ENCODE measurements around the gene ZNF610.

The ZNF610 gene

GRCh38 chr19:52343548-52343947 lies 7.5 kb downstream of the ZNF610 start:
- no peaks in the 10 kb centered on the region for H3K36me3 ChIP-seq (replicated peaks; ENCODE audit: low read depth, low read length)
- no peak overlapping the region for H3K9ac ChIP-seq (ENCODE audit: low read length)
- H3K27ac ChIP-seq (ENCODE audit: low read length), result no peak overlapping the region

DNA sequence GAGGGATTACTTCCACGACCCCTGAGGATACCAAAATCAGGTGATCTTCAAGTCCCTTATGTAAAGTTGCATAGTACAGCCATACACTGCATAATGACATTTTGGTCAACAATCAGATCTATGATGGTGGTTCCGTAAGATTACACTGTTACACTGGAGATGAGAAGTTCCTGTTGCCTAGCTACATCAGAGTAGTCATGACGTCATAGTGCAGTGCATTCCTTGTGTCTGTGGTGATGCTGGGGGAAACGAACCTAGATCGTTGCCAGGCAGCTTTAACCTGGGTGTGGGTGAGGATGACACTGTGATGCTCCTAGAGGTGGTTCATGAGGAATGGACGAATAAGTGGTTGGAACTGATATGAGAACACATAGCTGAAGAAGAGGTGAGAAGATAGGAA lies 9.1 kb downstream of the ZNF610 start:
- no peaks in the 10 kb centered on the region for H3K36me3 ChIP-seq (replicated peaks; ENCODE audit: low read depth, low read length)
- no peak overlapping the region for H3K9ac ChIP-seq (ENCODE audit: low read length)
- no peaks in the 10 kb centered on the region; the same call in 1 of the 2 replicates for H3K9me3 ChIP-seq (ENCODE audit: insufficient read depth, low read length)
- H3K27me3 ChIP-seq (ENCODE audit: low read depth, low read length), result no peaks in the 10 kb centered on the region
- H2AFZ ChIP-seq (ENCODE audit: low read depth, low read length), result no peak overlapping the region
- no peak overlapping the region for H3K4me3 ChIP-seq (ENCODE audit: low read length)
- H4K20me1 ChIP-seq (ENCODE audit: insufficient read depth, low read length), result no peaks in the 10 kb centered on the region
- no peaks in the 10 kb centered on the region for H3K79me2 ChIP-seq (ENCODE audit: low read length)
- H3K4me1 ChIP-seq (ENCODE audit: low read length), result no peaks in the 10 kb centered on the region
- H3K27ac ChIP-seq (ENCODE audit: low read length), result no peak overlapping the region
- TF ChIP-seq EZH2phosphoT487 (IDR thresholded peaks at IDR 0.05; ENCODE audit: low read depth), result no peak
- TF ChIP-seq CTCF (IDR thresholded peaks at IDR 0.05; ENCODE audit: low read depth, low read length), result no peak
- H3K4me2 ChIP-seq (ENCODE audit: low read length), result no peak overlapping the region

More at GRCh38 chr19:52343548-52343947, 7.5 kb downstream of the ZNF610 start:
- TF ChIP-seq EZH2phosphoT487 (IDR thresholded peaks at IDR 0.05; ENCODE audit: low read depth) (no peak), CTCF (IDR thresholded peaks at IDR 0.05; ENCODE audit: low read depth, low read length) (peak; percentile 57)
- Histone ChIP-seq H3K4me2 (ENCODE audit: low read length) (no peak overlapping the region), H4K20me1 (ENCODE audit: insufficient read depth, low read length) (no peaks in the 10 kb centered on the region), H3K79me2 (ENCODE audit: low read length) (no peaks in the 10 kb centered on the region), H3K9me3 (ENCODE audit: insufficient read depth, low read length) (no peaks in the 10 kb centered on the region; the same call in none of the 2 replicates), H2AFZ (ENCODE audit: low read depth, low read length) (no peak overlapping the region), H3K4me1 (ENCODE audit: low read length) (no peaks in the 10 kb centered on the region), H3K27me3 (ENCODE audit: low read depth, low read length) (no peaks in the 10 kb centered on the region), H3K4me3 (ENCODE audit: low read length) (no peak overlapping the region)

DNA sequence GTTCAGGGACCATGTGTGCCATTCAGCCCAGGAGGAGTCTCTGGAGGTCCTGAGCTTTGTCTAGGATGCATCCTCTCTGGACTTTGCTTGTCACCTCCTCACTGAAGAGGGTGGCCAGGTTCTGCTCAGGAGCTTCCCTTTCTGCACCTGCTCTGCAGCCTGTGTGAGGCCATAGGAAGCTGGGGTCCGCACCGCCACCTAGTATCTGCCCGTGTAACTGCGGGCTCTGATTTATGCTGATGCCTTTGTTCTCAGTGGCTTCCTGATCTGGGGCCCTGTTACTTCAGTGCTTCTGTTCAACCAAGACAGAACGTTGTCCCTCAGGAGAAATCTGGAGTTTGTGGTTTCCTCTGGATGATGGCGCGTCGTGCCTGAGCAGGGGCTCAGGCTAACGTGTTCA lies 15.5 kb downstream of the ZNF610 start:
- no peaks in the 10 kb centered on the region for H3K36me3 ChIP-seq (replicated peaks; ENCODE audit: low read depth, low read length)

GRCh38 chr19:52366414-52366824 lies 30.4 kb downstream of the ZNF610 start:
- Histone ChIP-seq H3K9me3 (ENCODE audit: insufficient read depth, low read length) (peaks cover 21% of the 10 kb centered on the region), H3K9ac (ENCODE audit: low read length) (no peak overlapping the region), H3K27me3 (ENCODE audit: low read depth, low read length) (no peaks in the 10 kb centered on the region), H3K27ac (ENCODE audit: low read length) (no peak overlapping the region), H3K79me2 (ENCODE audit: low read length) (no peaks in the 10 kb centered on the region), H4K20me1 (ENCODE audit: insufficient read depth, low read length) (no peaks in the 10 kb centered on the region), H3K4me1 (ENCODE audit: low read length) (no peaks in the 10 kb centered on the region), H3K4me2 (ENCODE audit: low read length) (no peak overlapping the region), H3K36me3 (replicated peaks; ENCODE audit: low read depth, low read length) (no peaks in the 10 kb centered on the region), H3K4me3 (ENCODE audit: low read length) (no peak overlapping the region), H2AFZ (ENCODE audit: low read depth, low read length) (no peak overlapping the region)
- TF ChIP-seq CTCF (IDR thresholded peaks at IDR 0.05; ENCODE audit: low read depth, low read length), result no peak
- no peak for TF ChIP-seq EZH2phosphoT487 (IDR thresholded peaks at IDR 0.05; ENCODE audit: low read depth)

More for the DNA sequence above, 15.5 kb downstream of the ZNF610 start:
- Histone ChIP-seq H4K20me1 (ENCODE audit: insufficient read depth, low read length) (no peaks in the 10 kb centered on the region), H3K4me2 (ENCODE audit: low read length) (no peak overlapping the region), H3K27ac (ENCODE audit: low read length) (no peak overlapping the region), H3K79me2 (ENCODE audit: low read length) (no peaks in the 10 kb centered on the region), H2AFZ (ENCODE audit: low read depth, low read length) (no peak overlapping the region), H3K4me3 (ENCODE audit: low read length) (no peak overlapping the region), H3K9ac (ENCODE audit: low read length) (no peak overlapping the region), H3K27me3 (ENCODE audit: low read depth, low read length) (no peaks in the 10 kb centered on the region), H3K4me1 (ENCODE audit: low read length) (no peaks in the 10 kb centered on the region), H3K9me3 (ENCODE audit: insufficient read depth, low read length) (peaks cover 5% of the 10 kb centered on the region; the same call in 1 of the 2 replicates)
- TF ChIP-seq CTCF (IDR thresholded peaks at IDR 0.05; ENCODE audit: low read depth, low read length), result 0 out of 2 replicates have a peak, but pooled peaks have one; percentile 11
- TF ChIP-seq EZH2phosphoT487 (IDR thresholded peaks at IDR 0.05; ENCODE audit: low read depth), result no peak
